Measurements from ENCODE around the gene AFMID.
"Not testable (repeated sequence)": the region's sequence is repeated elsewhere in the genome, so short reads cannot be mapped to it uniquely, and the experiment has no call there.

Gene AFMID

DNA sequence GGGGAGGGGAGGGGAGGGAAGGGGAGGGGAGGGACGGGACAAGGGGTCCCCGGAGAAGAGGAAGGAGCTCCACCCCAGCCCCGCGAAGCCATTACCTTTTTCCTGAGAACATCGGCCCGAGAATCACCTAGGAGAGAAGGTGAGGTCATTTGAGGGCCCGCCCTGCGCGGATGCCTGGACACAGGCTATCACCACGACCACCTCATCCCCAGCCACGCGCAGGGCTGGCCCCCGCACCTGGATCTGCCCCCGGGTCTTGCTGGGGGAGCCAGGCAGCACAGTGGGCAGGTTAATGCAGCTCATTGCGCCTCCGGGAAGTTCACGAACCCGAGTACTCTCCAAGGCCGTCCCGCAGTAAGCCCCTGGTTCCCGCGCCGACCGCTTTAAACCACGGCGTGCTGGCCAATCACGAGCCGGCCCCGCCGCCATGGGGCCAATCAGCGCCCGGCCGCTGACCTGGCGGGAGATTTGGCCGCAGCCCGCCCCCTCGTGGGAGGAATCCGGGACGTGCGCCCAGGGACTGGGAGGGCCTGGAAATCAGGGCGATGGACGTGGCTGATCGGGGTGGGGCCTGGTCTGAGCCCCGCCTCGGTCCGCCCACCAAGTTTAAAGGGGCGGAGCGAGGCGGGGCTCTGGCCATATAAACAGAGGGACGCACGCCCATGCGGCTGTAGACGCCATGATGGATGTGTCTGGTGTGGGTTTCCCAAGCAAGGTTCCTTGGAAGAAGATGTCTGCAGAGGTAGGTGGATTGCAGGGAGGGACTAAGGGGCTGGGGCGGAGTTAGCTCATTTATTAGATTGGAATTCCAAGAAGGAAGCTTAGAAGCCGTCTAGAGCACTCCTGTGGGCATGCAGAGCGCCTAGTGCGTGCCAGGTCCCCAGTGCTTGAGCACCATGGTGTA, at the start of gene AFMID, which contains the start of gene TK1:
Gene AFMID (plus strand): TSS at position 671 of the 904 bp plus-strand sequence. CDS start 9 bp downstream, at position 680.
Gene TK1 (minus strand): TSS at position 361 of the 904 bp plus-strand sequence. CDS start 58 bp downstream, at position 303.
- FAIRE-seq = peak; percentile 93

GRCh38 chr17:78137392-78138203, 49.6 kb upstream of the AFMID start:
- no peak for FAIRE-seq

GRCh38 chr17:78138204-78139060, 48.7 kb upstream of the AFMID start:
- no peak for FAIRE-seq

DNA sequence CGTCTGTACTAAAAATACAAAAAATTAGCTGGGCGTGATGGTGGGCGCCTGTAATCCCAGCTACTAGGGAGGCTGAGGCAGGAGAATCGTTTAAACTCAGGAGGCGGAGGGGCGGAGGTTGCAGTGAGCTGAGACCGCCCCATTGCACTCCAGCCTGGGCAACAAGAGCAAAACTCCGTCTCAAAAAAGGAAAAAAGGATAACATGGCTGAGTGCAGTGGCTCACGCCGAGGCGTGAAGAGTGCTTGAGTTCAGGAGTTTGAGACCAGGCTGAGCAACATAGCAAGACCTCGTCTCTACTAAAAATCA, 47.3 kb upstream of the AFMID start:
- not testable (repeated sequence) for FAIRE-seq

DNA sequence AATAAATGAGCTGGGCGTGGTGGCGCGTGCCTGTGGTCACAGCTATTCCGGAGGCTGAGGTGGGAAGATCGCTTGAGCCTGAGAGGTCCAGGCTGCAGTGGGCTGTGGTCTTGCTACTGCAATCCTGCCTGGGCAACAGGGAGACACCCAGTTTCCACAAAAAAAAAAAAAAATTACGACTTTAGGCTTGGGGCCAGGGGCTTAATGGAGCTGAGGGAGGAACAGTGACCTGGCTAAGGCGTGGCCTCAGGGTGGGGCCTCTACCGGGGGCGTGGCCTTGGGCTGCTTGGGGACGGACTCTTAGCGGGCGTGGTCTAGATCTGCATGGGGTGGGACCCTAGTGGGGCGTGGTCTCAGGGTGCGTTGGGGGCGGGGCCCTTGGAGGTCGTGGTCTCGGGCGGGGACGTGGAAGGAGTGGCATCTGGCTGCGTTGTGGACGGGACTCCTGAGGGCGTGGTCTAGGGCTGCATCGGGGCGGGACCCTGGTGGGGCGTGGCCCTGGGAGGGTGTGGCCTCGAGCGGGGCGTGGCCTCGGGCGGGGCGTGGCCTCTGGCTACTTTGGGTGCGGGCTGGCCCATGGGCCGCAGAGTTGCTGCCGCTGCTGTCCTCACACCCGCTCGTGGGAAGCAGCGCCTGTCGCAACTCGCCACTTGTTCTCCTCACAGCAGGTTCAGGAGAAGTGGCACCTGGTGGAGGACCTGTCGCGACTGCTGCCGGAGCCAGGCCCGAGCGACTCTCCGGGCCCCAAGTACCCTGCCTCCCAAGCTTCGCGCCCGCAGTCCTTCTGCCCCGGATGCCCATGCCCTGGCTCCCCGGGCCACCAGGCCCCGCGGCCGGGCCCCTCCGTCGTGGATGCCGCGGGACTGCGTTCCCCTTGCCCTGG, 46.8 kb upstream of the AFMID start:
- FAIRE-seq = peak; percentile 55

GRCh38 chr17:78141437-78142118, 45.6 kb upstream of the AFMID start:
- FAIRE-seq = no peak

GRCh38 chr17:78142119-78142861, 44.9 kb upstream of the AFMID start:
- FAIRE-seq = no peak

DNA sequence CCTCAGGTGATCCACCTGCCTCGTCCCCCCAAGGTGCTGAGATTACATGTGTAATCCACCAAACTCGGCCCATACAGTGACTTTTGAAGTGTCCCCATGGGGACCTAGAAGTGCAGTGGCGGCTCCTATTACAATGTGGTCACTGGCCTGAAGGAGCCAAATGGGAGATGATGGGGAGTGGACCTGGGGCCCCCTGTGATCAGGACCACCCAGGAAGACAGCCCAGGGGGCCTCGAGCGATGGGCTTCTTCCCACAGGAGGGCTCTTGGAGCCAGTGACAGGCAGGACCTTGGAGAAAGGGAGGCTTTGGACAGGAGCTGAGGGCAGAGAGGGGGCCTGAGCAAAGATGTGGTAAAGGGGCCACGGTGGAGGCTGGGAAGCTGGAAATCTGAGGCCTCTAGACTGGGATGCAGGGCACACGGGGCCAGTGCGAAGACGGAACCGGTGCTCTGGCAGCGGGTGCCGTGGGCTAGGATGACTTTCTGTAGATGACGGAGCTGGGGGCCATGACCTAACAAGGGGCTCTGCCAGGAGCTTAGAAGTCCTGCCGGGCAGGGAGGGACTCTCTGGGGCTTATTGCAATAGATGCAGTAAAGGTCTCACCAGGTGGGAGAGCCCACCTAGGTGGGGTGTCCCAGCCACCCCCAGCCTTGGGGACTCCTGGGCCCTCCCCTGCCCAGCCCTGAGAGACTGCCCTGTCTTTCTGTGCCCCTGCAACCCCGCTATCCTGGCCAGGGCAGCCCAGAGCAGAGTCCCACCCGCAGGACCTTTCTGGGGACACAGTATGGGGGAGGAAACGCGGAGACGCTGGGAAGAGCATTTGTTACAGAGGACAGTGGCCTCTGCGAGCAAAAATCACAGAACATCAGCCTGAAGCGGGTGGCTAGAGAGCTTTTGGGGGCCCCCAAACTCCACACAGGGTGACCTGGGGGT, 43.7 kb upstream of the AFMID start:
- no peak for FAIRE-seq

GRCh38 chr17:78144147-78144719, 42.9 kb upstream of the AFMID start:
- FAIRE-seq = no peak

GRCh38 chr17:78144736-78145641, 42.2 kb upstream of the AFMID start:
- FAIRE-seq = no peak

DNA sequence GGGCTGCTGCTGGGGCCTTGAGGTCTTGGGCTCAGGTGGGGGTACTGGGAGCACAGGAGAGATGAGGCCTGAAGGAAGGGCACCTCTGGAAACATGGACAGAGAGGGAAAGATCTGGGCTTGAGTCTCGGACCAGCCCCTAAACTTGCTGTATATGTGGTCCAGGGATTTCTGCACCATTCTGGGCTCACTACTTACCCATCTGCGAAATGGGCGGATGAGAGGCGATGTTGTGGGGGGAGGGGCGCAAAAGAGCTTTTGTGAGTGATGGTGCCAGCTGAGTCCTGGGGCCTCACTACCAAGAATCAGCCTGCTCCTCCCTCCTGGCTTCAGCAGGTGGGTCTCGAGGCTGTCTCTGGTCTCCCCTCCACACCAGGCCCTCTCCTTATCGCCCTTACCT, 40.7 kb upstream of the AFMID start:
- no peak for FAIRE-seq

GRCh38 chr17:78146881-78147280, 40.3 kb upstream of the AFMID start:
- FAIRE-seq = no peak

DNA sequence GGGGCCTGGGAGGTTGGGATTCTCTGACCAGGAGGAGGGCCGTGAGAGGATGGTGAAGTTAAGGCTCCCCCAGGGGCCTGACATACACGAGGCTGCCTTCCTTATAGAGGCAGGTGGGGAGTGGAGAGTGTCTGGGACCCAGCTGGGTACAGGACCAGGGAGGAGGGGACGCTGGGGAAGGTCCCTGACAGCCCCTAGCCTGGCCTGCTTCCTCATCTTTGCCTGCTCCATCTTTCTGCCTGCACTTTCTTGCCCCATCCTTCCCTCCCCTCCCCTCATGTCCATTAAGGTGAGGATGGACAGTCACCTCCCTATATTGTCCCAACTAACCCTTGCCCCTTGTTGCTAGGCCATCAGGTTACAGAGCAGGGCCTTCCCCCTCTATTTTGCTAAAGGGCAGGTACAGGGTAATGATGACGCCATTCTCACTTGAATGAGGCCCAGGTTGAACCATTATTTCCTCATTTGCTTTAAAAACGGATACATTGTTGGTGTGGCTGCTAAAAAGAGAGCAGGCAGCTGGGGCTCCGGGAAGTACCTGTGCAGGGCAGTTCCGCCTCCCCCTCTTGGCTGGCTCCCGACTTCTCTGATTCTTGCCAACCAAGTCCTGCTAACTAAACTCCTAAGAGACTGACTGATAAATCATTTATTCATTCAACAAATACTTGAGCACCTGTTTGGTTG, 39.7 kb upstream of the AFMID start:
- FAIRE-seq = no peak

DNA sequence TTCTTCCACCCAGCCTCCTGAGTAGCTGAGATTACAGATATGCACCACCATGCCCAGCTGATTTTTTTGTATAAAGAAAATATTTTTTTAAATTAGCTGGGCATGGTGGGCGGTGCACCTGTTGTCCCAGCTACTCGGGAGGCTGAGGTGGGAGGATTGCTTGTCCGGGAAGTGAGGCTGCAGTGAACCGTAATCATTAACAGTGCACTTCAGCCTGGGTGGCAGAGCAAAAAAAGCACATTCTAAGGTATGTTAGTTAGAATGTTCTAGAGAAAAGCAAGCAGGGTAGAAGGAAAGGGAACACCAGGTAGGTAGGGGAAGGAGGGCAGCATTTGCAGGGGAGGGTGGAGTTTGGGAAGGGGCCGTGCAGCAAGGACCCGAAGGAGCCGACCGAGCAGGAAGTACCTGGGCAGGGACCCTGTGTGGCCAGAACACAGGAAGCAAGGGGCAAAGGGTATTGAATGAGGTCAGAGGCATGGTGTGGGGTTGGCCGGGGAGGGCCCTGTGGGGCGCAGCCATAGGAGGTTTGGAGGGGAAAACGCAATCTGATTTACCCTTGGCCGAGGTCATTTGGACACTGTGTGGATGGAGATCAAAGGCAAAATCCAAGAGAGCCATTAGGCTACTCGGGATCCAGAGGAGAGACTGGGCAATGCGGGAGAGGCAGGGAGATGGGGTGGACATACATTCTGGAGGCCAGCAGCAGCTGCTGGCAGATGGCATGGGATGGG, 38.7 kb upstream of the AFMID start:
- no peak for FAIRE-seq

GRCh38 chr17:78151514-78152008, 35.6 kb upstream of the AFMID start:
- no peak for FAIRE-seq

All from TTC549 (cell line).